Measurements from ENCODE around the gene NKAIN2.
"Not testable (repeated sequence)": the region's sequence is repeated elsewhere in the genome, so short reads cannot be mapped to it uniquely, and the experiment has no call there.

Gene NKAIN2

DNA sequence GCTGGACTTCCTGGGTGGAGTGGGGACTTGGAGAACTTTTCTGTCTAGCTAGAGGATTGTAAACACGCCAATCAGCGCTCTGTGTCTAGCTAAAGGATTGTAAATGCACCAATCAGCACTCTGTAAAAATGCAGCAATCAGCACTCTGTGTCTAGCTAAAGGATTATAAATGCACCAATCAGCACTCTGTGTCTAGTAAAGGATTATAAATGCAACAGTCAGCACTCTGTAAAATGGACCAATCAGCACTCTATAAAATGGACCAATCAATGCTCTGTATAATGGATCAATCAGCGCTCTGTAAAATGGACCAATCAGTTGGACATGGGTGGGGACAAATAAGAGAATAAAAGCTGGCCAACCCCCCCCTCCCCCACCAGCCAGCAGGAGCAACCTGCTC is 760.5 kb downstream of the NKAIN2 start:
- H3K36me3 ChIP-seq (ENCODE audit: control insufficient read depth in 1 of 2, insufficient read depth in 2 of 2, low read length in 2 of 2); H3K27me3 ChIP-seq (ENCODE audit: insufficient read depth, low read length); H3K27ac ChIP-seq (ENCODE audit: low read depth, low read length); H3K4me3 ChIP-seq (ENCODE audit: low read depth, low read length); H2BK12ac ChIP-seq (ENCODE audit: low read length); H3K4me2 ChIP-seq (ENCODE audit: low read length); H3K14ac ChIP-seq (ENCODE audit: low read length); H3K79me1 ChIP-seq (ENCODE audit: low read length); H2BK5ac ChIP-seq (ENCODE audit: low read depth, low read length, poor library complexity); H4K8ac ChIP-seq (ENCODE audit: low read depth, low read length); H3K9ac ChIP-seq (ENCODE audit: low read length); H4K91ac ChIP-seq (ENCODE audit: low read depth, low read length); H3K79me2 ChIP-seq (ENCODE audit: control insufficient read depth, insufficient read depth, low read length, poor library complexity); H3K4ac ChIP-seq (ENCODE audit: low read depth, low read length); H2BK120ac ChIP-seq (ENCODE audit: insufficient read depth, low read length, poor library complexity); H2AFZ ChIP-seq (ENCODE audit: insufficient read depth, low read length, poor library complexity); H3K23ac ChIP-seq (ENCODE audit: low read length); H2AK5ac ChIP-seq (ENCODE audit: low read length); DNase-seq; H3K4me1 ChIP-seq (ENCODE audit: control insufficient read depth in 1 of 2, insufficient read depth in 2 of 2, low read length in 2 of 2); H3K9me3 ChIP-seq (ENCODE audit: insufficient read depth, low read depth, low read length); H4K12ac ChIP-seq (ENCODE audit: low read depth, low read length); H3K18ac ChIP-seq (ENCODE audit: low read length): not testable (repeated sequence)
- no CpG with 5 or more reads among the region's 3 CpGs for WGBS (ENCODE audit: extremely low coverage, insufficient coverage, insufficient read length)

DNA sequence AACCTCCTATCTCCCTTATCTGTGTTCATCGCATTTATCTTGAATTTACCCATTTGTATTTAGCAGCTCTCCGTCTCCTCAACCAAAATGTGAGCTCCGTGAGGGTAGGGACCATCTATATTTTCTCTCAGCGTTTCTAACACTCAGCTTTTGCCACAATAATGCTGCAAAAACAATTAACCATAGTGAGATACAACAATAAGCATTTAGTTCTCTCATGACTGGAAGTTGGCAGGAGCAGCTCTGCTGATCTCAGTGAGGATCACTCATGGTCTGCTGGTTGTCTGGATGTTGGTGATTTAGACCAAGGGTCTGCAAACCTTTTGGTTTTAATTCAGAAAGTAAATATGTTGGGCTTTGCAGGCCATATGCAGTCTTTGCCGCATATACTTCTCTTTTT is 763.7 kb downstream of the NKAIN2 start:
- Histone ChIP-seq H3K4ac (ENCODE audit: low read depth, low read length) (no peak overlapping the region), H2BK120ac (ENCODE audit: insufficient read depth, low read length, poor library complexity) (no peak overlapping the region), H3K18ac (ENCODE audit: low read length) (no peak overlapping the region), H3K4me1 (ENCODE audit: control insufficient read depth in 1 of 2, insufficient read depth in 2 of 2, low read length in 2 of 2) (no peaks in the 10 kb centered on the region), H2BK12ac (ENCODE audit: low read length) (no peak overlapping the region), H2BK5ac (ENCODE audit: low read depth, low read length, poor library complexity) (no peak overlapping the region), H4K12ac (ENCODE audit: low read depth, low read length) (no peak overlapping the region), H3K4me2 (ENCODE audit: low read length) (no peak overlapping the region), H3K79me2 (ENCODE audit: control insufficient read depth, insufficient read depth, low read length, poor library complexity) (no peaks in the 10 kb centered on the region), H2AK5ac (ENCODE audit: low read length) (no peak overlapping the region), H3K4me3 (ENCODE audit: low read depth, low read length) (no peak overlapping the region), H3K9ac (ENCODE audit: low read length) (no peak overlapping the region), H3K9me3 (ENCODE audit: insufficient read depth, low read depth, low read length) (peaks cover 6% of the 10 kb centered on the region), H3K36me3 (ENCODE audit: control insufficient read depth in 1 of 2, insufficient read depth in 2 of 2, low read length in 2 of 2) (no peaks in the 10 kb centered on the region), H3K79me1 (ENCODE audit: low read length) (no peaks in the 10 kb centered on the region), H3K14ac (ENCODE audit: low read length) (no peak overlapping the region), H3K27ac (ENCODE audit: low read depth, low read length) (no peak overlapping the region), H4K91ac (ENCODE audit: low read depth, low read length) (no peak overlapping the region), H4K8ac (ENCODE audit: low read depth, low read length) (no peak overlapping the region), H3K27me3 (ENCODE audit: insufficient read depth, low read length) (no peaks in the 10 kb centered on the region), H2AFZ (ENCODE audit: insufficient read depth, low read length, poor library complexity) (no peak overlapping the region), H3K23ac (ENCODE audit: low read length) (no peak overlapping the region)
- 100% methylated on average over 1 of the region's 5 CpGs for WGBS (ENCODE audit: extremely low coverage, insufficient coverage, insufficient read length)
- no peak for DNase-seq

DNA sequence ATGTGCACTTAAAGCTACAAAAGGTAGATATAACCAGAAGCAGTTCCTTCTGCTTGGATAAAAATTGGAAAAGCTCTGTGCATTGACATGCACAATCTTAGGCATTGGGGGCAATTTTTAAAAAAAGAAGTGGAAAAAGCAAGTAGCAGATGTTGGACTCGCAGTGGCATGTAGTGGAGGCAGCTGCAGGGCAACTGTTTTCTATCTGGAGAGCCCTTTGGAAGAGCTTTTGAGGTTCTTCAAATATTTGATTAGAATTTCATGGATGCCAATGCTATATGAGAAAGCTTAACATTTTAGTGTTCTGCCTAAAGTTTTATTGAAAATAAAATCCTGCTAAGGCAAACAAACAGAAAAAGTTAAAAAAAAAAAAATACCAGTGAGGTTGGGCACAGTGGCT is 770.3 kb downstream of the NKAIN2 start:
- Histone ChIP-seq H3K14ac (ENCODE audit: low read length) (no peak overlapping the region), H3K4me3 (ENCODE audit: low read depth, low read length) (no peak overlapping the region)
- no CpG with 5 or more reads among the region's 1 CpG for WGBS (ENCODE audit: extremely low coverage, insufficient coverage, insufficient read length)

GRCh38 chr6:124577734-124578281 is 774.1 kb downstream of the NKAIN2 start:
- DNase-seq: no peak
- H3K23ac ChIP-seq (ENCODE audit: low read length): no peak overlapping the region
- H3K14ac ChIP-seq (ENCODE audit: low read length): no peak overlapping the region
- H4K91ac ChIP-seq (ENCODE audit: low read depth, low read length): no peak overlapping the region
- no peaks in the 10 kb centered on the region for H3K79me1 ChIP-seq (ENCODE audit: low read length)
- H3K18ac ChIP-seq (ENCODE audit: low read length): no peak overlapping the region
- no peak overlapping the region for H2BK12ac ChIP-seq (ENCODE audit: low read length)
- no peaks in the 10 kb centered on the region for H3K36me3 ChIP-seq (ENCODE audit: control insufficient read depth in 1 of 2, insufficient read depth in 2 of 2, low read length in 2 of 2)
- H2AFZ ChIP-seq (ENCODE audit: insufficient read depth, low read length, poor library complexity): no peak overlapping the region
- H3K27ac ChIP-seq (ENCODE audit: low read depth, low read length): no peak overlapping the region
- no peak overlapping the region for H2BK120ac ChIP-seq (ENCODE audit: insufficient read depth, low read length, poor library complexity)
- H3K9ac ChIP-seq (ENCODE audit: low read length): no peak overlapping the region
- no peak overlapping the region for H2AK5ac ChIP-seq (ENCODE audit: low read length)
- H3K4ac ChIP-seq (ENCODE audit: low read depth, low read length): no peak overlapping the region
- peaks cover 0 to 3% of the 10 kb centered on the region in 2 experiments for H3K4me1 ChIP-seq (ENCODE audit: control insufficient read depth in 1 of 2, insufficient read depth in 2 of 2, low read length in 2 of 2)
- H3K4me3 ChIP-seq (ENCODE audit: low read depth, low read length): no peak overlapping the region
- H3K27me3 ChIP-seq (ENCODE audit: insufficient read depth, low read length): no peaks in the 10 kb centered on the region
- no CpG with 5 or more reads among the region's 2 CpGs for WGBS (ENCODE audit: extremely low coverage, insufficient coverage, insufficient read length)
- H3K79me2 ChIP-seq (ENCODE audit: control insufficient read depth, insufficient read depth, low read length, poor library complexity): no peaks in the 10 kb centered on the region
- no peak overlapping the region for H2BK5ac ChIP-seq (ENCODE audit: low read depth, low read length, poor library complexity)
- no peaks in the 10 kb centered on the region for H3K9me3 ChIP-seq (ENCODE audit: insufficient read depth, low read depth, low read length)
- H3K4me2 ChIP-seq (ENCODE audit: low read length): no peak overlapping the region
- no peak overlapping the region for H4K8ac ChIP-seq (ENCODE audit: low read depth, low read length)
- no peak overlapping the region for H4K12ac ChIP-seq (ENCODE audit: low read depth, low read length)

More for the DNA sequence above, 770.3 kb downstream of the NKAIN2 start:
- Histone ChIP-seq H3K4ac (ENCODE audit: low read depth, low read length) (no peak overlapping the region), H4K8ac (ENCODE audit: low read depth, low read length) (no peak overlapping the region), H2BK120ac (ENCODE audit: insufficient read depth, low read length, poor library complexity) (no peak overlapping the region), H3K9ac (ENCODE audit: low read length) (no peak overlapping the region), H3K27me3 (ENCODE audit: insufficient read depth, low read length) (no peaks in the 10 kb centered on the region), H4K91ac (ENCODE audit: low read depth, low read length) (no peak overlapping the region), H3K79me1 (ENCODE audit: low read length) (no peaks in the 10 kb centered on the region), H3K36me3 (ENCODE audit: control insufficient read depth in 1 of 2, insufficient read depth in 2 of 2, low read length in 2 of 2) (no peaks in the 10 kb centered on the region), H3K4me2 (ENCODE audit: low read length) (no peak overlapping the region), H3K18ac (ENCODE audit: low read length) (no peak overlapping the region), H2AK5ac (ENCODE audit: low read length) (no peak overlapping the region), H3K79me2 (ENCODE audit: control insufficient read depth, insufficient read depth, low read length, poor library complexity) (no peaks in the 10 kb centered on the region), H3K4me1 (ENCODE audit: control insufficient read depth in 1 of 2, insufficient read depth in 2 of 2, low read length in 2 of 2) (peaks cover 0 to 2% of the 10 kb centered on the region in 2 experiments), H3K23ac (ENCODE audit: low read length) (no peak overlapping the region), H2BK12ac (ENCODE audit: low read length) (no peak overlapping the region), H3K27ac (ENCODE audit: low read depth, low read length) (no peak overlapping the region), H3K9me3 (ENCODE audit: insufficient read depth, low read depth, low read length) (peaks cover 4% of the 10 kb centered on the region), H2BK5ac (ENCODE audit: low read depth, low read length, poor library complexity) (no peak overlapping the region), H2AFZ (ENCODE audit: insufficient read depth, low read length, poor library complexity) (no peak overlapping the region), H4K12ac (ENCODE audit: low read depth, low read length) (no peak overlapping the region)
- DNase-seq: no peak
